Chondrocyte (in vitro differentiated cells): Measurements from ENCODE around the gene NIT2. TPM values are rescaled to one million over a fixed set of nuclear protein-coding genes. Genes with fewer than 3 reads are reported as not detected.

Source experiments
- DNase-seq: peaks from one replicate; pipeline ENCODE4 v3.0.0; 2021; ENCODE audit warnings: mixed read lengths, low spot score
- H3K27ac Mint-ChIP-seq: one replicate; pipeline ENCODE4 v1.8.0; 2021; ENCODE audit warnings: mild to moderate bottlenecking, moderate library complexity, mixed read lengths; ENCODE audit not compliant: unreplicated experiment
- H3K27me3 Mint-ChIP-seq: 2 replicates; pipeline ENCODE4 v1.8.0; 2021; ENCODE audit warnings: low read depth, mixed read lengths
- H3K36me3 Mint-ChIP-seq: 2 replicates; pipeline ENCODE4 v1.8.0; 2021; ENCODE audit warnings: low read depth, mixed read lengths
- H3K4me1 Mint-ChIP-seq: 2 replicates; pipeline ENCODE4 v1.8.0; 2021; ENCODE audit warnings: low read depth, mild to moderate bottlenecking, mixed read lengths
- H3K4me3 Mint-ChIP-seq: one replicate; pipeline ENCODE4 v1.8.0; 2021; ENCODE audit warnings: mild to moderate bottlenecking, moderate library complexity, mixed read lengths; ENCODE audit not compliant: unreplicated experiment
- H3K9me3 Mint-ChIP-seq: 2 replicates; pipeline ENCODE4 v1.8.0; 2021; ENCODE audit warnings: low read depth, mixed read lengths
- total RNA-seq: library from RNA; stranded (reverse); gene quantifications from 3 replicates; pipeline ENCODE4 v1.2.1, GENCODE V29; 2021
- TF ChIP-seq, protein P1 (sequence below): fragments of 200-600 bp; sonication (generic); IDR thresholded peaks from 2 replicates; pipeline ENCODE4 v1.5.0; 2021; ENCODE audit warnings: antibody characterized with exemption, mild to moderate bottlenecking, moderate library complexity

Gene NIT2
- total RNA-seq, 1 donor from 2014 or later = 46.6 TPM

DNA sequence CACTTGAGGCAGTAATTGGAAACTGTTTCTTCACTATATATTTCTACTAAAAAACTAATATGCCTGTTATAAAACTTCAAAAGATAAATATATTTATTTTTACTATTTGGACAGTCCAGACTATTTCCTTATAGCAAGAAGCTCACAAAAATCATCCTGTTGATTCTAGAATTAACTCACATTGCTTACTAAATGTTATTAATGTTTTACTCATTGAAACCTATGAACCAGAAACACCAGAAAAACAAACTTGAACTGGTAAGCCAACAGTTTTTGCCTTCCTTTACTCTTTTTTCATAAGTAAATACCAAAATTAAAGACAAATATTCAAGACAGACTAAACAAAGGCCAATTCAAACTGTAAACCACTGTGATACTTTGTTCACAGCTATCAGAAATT, 40.0 kb downstream of the NIT2 start:
- no peaks in the 10 kb centered on the region for H3K4me1 Mint-ChIP-seq
- H3K4me3 Mint-ChIP-seq = no peak overlapping the region
- DNase-seq = no peak
- no peak overlapping the region for H3K27ac Mint-ChIP-seq
- TF ChIP-seq, protein P1, sequence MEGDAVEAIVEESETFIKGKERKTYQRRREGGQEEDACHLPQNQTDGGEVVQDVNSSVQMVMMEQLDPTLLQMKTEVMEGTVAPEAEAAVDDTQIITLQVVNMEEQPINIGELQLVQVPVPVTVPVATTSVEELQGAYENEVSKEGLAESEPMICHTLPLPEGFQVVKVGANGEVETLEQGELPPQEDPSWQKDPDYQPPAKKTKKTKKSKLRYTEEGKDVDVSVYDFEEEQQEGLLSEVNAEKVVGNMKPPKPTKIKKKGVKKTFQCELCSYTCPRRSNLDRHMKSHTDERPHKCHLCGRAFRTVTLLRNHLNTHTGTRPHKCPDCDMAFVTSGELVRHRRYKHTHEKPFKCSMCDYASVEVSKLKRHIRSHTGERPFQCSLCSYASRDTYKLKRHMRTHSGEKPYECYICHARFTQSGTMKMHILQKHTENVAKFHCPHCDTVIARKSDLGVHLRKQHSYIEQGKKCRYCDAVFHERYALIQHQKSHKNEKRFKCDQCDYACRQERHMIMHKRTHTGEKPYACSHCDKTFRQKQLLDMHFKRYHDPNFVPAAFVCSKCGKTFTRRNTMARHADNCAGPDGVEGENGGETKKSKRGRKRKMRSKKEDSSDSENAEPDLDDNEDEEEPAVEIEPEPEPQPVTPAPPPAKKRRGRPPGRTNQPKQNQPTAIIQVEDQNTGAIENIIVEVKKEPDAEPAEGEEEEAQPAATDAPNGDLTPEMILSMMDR = no peak
- H3K9me3 Mint-ChIP-seq = no peaks in the 10 kb centered on the region
- peaks cover 16% of the 10 kb centered on the region for H3K36me3 Mint-ChIP-seq
- no peaks in the 10 kb centered on the region for H3K27me3 Mint-ChIP-seq

DNA sequence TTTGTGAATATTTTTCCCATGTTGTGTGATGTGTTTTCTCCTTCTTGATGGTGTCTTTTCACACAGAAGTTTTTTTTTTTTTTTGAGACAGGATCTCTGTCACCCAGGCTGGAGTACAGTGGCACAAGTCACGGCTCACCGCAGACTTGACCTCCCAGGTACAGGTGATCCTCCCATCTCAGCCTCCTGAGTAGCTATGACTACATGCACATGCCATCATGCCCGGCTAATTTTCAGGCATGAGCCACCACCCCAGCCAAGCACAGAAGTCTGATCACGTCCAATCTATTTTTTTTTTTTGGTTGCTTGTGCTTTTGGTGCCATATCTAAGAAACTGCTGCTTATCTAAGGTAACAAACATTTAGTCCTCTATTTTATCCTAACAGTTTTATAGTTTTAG, 41.7 kb downstream of the NIT2 start:
- TF ChIP-seq, protein P1 = no peak
- no peak for DNase-seq
- peaks cover 17% of the 10 kb centered on the region for H3K36me3 Mint-ChIP-seq
- no peak overlapping the region for H3K27ac Mint-ChIP-seq
- no peak overlapping the region for H3K4me3 Mint-ChIP-seq
- no peaks in the 10 kb centered on the region for H3K9me3 Mint-ChIP-seq
- H3K27me3 Mint-ChIP-seq = no peaks in the 10 kb centered on the region
- no peaks in the 10 kb centered on the region for H3K4me1 Mint-ChIP-seq

GRCh38 chr3:100384733-100385525, 50.4 kb downstream of the NIT2 start:
- peaks cover 15% of the 10 kb centered on the region for H3K36me3 Mint-ChIP-seq
- TF ChIP-seq, protein P1 = no peak
- DNase-seq = no peak
- H3K4me1 Mint-ChIP-seq = peaks cover 49% of the 10 kb centered on the region
- peak overlapping the region; percentile 2 for H3K4me3 Mint-ChIP-seq
- peak overlapping the region; percentile 83 for H3K27ac Mint-ChIP-seq
- H3K9me3 Mint-ChIP-seq = peaks cover 12% of the 10 kb centered on the region
- H3K27me3 Mint-ChIP-seq = no peaks in the 10 kb centered on the region

DNA sequence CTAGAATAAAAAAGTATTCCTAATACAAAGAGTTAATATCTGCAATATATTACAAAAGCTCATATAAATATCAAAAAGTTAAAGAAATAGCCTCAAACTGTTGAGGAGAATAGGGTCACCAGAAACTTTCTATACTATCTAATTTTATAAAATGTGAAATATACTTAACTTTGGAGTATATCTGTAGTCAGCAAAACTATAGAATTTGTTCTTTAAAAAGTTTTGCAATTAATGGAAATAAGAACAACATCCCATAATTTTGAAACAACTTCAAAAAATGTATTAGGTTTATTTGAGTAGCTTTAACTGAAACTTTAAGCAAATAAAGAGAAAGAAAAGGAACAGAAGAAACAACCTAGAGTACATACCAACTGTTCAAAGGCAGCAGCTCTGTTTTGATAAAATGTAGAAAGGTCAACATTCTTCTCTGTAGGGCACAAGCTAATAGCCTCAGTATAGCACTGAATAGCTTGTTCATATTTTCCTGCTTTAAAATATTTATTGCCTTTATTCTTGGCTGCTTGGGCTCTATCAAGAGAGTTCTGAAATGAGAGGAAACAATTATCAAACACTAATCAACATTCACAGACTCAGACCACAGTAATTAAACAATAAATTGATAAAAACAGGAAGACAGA, 52.0 kb downstream of the NIT2 start:
- DNase-seq = no peak
- peaks cover 12% of the 10 kb centered on the region for H3K36me3 Mint-ChIP-seq
- no peaks in the 10 kb centered on the region for H3K27me3 Mint-ChIP-seq
- H3K27ac Mint-ChIP-seq = peak overlapping the region; percentile 89
- H3K9me3 Mint-ChIP-seq = peaks cover 12% of the 10 kb centered on the region
- TF ChIP-seq, protein P1 = no peak
- peaks cover 49% of the 10 kb centered on the region for H3K4me1 Mint-ChIP-seq
- no peak overlapping the region for H3K4me3 Mint-ChIP-seq

- TF ChIP-seq, protein P1 = no peak
- Mint-ChIP-seq H3K27ac (no peak overlapping the region), H3K36me3 (peaks cover 11% of the 10 kb centered on the region), H3K27me3 (no peaks in the 10 kb centered on the region), H3K9me3 (peaks cover 12% of the 10 kb centered on the region), H3K4me1 (peaks cover 52% of the 10 kb centered on the region), H3K4me3 (no peak overlapping the region)
- DNase-seq = no peak
These were observed 54.5 kb downstream of the NIT2 start for GRCh38 chr3:100389025-100389424.
